Dermis blood vessel endothelial cell (primary cell): ENCODE data around the gene ZSCAN5A. TPM values are rescaled to one million over a fixed set of nuclear protein-coding genes. Genes with fewer than 3 reads are reported as not detected.
A peak's percentile ranks its signal among the peaks of the same experiment; 100 is the strongest.
"Not testable (repeated sequence)": the region's sequence is repeated elsewhere in the genome, so short reads cannot be mapped to it uniquely, and the experiment has no call there.

Source experiments
- DNase-seq: peaks from one replicate; pipeline ENCODE4 v3.0.0; 2010
- total RNA-seq: library from RNA; depleted of rRNA; stranded (reverse); fragments of >200 nt; gene quantifications from 2 replicates; pipeline ENCODE4 v1.2.3, GENCODE V29; 2014

ZSCAN5A gene, protein sequence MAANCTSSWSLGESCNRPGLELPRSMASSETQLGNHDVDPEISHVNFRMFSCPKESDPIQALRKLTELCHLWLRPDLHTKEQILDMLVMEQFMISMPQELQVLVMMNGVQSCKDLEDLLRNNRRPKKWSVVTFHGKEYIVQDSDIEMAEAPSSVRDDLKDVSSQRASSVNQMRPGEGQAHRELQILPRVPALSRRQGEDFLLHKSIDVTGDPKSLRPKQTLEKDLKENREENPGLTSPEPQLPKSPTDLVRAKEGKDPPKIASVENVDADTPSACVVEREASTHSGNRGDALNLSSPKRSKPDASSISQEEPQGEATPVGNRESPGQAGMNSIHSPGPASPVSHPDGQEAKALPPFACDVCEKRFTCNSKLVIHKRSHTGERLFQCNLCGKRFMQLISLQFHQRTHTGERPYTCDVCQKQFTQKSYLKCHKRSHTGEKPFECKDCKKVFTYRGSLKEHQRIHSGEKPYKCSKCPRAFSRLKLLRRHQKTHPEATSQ
- 5.4 and 7.5 TPM in 2 replicates for total RNA-seq

GRCh38 chr19:56314381-56315076 is at the start of gene ZSCAN5A:
ZSCAN5A (minus strand) TSS chr19:56314839; CDS start chr19:56225046, 89,793 bp downstream.
- peak; percentile 96 for DNase-seq

DNA sequence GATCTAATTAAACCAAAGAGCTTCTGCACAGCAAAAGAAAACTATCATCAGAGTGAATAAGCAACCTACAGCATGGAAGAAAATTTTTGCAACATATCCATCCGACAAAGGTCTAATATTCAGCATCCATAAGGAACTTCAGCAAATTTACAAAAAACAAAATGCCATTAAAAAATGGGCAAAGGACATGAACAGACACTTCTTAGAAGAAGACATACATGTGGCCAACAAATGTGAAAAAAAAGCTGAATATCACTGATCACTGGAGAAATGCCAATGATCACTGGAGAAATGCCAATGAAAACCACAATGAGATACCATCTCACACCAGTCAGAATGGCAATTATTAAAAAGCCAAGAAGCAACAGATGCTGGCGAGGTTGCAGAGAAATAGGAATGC is 46.2 kb upstream of the ZSCAN5A start:
- no peak for DNase-seq

GRCh38 chr19:56356944-56357343 is 42.3 kb upstream of the ZSCAN5A start:
- no peak for DNase-seq

DNA sequence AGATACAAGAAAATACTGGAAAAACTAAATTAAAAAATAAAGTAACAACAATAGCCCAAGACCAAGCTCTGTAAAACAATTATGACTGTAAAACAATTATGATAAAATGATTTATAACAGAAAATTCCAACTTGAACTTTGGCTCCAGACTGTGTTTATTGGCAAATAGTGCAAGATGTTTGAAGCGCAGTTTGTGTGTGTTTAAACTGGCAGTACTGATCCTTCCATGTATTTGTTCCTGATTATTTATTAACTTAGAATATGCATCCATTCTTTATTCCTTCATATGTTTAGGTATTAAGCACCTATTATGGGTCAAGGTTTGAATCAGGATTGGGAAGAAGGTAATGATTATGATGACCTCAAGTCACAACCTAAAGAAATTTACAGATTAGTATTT is 40.9 kb upstream of the ZSCAN5A start:
- no peak for DNase-seq

DNA sequence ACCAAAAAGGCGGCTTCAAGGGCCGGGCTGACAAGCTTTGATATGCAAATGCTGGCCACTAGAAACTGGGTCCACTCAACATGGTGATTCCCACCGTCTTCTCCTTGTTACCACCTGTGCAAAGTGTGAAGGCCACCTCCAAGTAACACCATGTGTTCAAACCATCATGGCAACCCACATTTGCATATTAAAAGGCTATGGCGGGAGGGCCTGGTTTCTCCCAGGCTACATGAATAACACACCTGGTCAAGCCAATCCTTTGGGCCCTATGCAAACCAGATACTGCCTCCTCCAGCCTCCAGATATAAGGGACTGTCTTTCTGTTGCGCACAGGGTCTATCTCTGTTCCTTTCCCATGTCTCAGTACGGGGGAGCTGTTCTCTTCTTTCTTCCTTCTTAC is 36.6 kb upstream of the ZSCAN5A start:
- no peak for DNase-seq

DNA sequence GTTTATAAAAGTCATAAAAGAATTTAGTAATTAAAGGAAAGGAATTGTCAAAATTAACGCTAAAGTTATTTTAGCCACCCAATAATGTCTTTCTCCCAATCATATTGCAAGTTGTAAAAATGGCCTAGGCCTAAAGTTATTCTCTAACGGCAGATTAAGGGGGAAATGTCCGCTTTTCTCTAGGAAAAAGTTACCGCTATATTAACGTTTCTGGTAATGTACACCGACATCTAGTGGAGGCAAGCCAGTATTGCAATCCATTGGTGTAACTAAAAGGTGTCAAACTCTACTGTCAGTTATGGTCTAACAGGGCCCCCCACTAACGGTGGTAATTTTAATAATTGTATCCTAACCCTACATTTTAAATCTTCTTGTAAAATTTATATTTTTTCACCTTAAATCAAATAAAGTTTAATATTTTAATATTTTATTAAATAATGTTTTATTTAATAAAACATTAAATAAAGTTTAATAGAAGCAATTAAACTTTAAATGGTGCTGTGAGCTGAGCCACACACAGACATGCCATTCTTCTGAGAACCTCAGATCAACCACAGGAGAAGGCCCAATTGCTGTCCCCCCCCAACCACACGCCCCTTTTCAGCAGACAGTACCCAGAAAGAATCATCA is 35.9 kb upstream of the ZSCAN5A start:
- peak; percentile 70 for DNase-seq

DNA sequence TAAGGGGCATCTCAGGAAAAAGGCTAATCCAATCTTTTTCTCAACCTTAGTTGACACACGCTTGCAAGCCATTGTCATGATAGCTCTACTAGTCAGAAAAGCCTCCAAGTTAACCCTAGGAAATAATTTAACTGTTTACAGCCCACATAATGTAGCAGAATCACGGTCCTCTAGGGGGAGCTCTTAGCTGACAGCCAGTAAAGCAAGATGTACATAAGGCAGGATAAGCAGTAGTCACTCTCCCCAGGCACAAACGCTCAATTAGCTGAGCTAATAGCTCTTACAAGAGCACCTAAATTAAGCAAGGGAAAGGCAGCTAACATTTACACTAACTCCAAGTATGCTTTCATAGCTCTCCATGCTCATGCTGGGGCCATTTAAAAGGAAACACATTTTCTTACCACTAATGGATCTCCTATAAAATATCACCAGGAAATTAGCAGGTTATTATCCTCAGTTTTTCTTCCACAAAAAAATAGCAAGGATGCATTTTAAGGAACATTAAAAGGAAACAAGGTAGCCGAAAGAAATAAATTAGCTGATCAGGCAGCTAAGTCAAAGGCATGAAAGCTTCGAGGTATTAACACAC is 33.7 kb upstream of the ZSCAN5A start:
- DNase-seq: peak; percentile 45

GRCh38 chr19:56347163-56347778 is 32.6 kb upstream of the ZSCAN5A start:
- no peak for DNase-seq

GRCh38 chr19:56341948-56342347 is 27.3 kb upstream of the ZSCAN5A start:
- no peak for DNase-seq

DNA sequence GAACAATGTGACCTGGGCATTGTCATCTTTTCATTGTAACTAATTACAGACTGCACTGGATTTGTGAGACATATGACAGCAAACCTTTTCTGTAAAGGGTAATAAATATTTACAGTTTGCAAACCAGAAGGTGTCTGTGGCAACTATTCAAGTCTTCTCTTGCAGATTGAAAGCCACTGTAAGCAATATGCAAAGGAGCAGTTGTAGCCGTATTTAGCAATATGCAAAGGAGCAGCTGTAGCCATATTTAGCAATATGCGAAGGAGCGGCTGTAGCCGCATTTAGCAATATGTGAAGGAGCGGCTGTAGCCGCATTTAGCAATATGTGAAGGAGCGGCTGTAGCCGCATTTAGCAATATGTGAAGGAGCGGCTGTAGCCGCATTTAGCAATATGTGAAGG is 24.4 kb upstream of the ZSCAN5A start:
- not testable (repeated sequence) for DNase-seq

DNA sequence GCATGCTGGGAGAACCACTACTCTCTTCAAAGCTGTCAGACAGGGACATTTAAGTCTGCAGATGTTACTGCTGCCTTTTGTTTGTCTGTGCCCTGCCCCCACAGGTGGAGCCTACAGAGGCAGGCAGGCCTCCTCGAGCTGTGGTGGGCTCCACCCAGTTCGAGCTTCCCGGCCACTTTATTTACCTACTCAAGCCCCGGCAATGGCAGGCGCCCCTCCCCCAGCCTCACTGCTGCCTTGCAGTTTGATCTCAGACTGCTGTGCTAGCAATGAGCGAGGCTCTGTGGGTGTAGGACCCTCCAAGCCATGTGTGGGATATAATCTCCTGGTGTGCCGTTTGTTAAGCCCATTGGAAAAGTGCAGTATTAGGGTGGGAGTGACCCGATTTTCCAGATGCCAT is 22.4 kb upstream of the ZSCAN5A start:
- not testable (repeated sequence) for DNase-seq

GRCh38 chr19:56335371-56335770 is 20.7 kb upstream of the ZSCAN5A start:
- DNase-seq: not testable (repeated sequence)

GRCh38 chr19:56333506-56333905 is 18.9 kb upstream of the ZSCAN5A start:
- DNase-seq: peak; percentile 83

DNA sequence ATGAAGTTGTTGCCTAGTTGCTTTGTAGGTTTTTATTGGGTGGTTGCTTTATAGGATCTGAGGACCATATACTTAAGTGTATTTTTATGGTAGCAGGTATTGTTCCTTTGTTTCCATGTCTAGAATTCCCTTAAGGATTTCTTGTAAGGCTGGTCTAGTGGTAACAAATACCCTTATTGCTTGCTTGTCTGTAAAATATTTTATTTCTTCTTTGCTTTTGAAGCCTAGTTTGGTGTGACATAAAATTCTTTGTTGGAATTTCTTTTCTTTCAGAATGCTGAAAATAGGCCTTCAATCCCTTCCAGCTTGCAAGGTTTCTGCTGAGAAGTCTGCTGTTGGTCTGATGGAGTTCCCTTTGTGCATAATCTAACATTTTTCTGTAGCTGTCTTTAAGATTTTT is 18.1 kb upstream of the ZSCAN5A start:
- no peak for DNase-seq

DNA sequence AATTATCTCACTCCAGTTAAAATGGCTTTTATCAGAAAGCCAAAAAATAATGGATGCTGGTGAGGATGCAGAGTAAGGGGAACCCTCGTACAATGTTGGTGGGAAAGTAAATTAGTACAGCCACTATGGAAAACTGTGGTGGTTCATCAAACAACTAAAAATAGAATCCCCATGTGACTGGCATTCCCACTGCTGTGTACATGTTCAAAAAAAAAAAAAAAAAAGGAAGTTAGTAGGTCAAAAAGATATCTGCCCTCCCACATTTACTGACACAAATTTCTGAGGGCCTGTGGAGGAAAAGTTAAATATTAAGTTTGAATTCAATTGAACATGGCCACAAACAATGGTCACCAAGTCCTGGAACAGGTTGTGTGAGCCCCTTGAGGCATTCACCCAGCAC is 9.8 kb upstream of the ZSCAN5A start:
- DNase-seq: no peak

- no peak for DNase-seq
Measured at GRCh38 chr19:56321989-56322440, 7.4 kb upstream of the ZSCAN5A start.

- DNase-seq: no peak
Measured at GRCh38 chr19:56321254-56321988, 6.8 kb upstream of the ZSCAN5A start.

- no peak for DNase-seq
Measured at GRCh38 chr19:56319991-56320390, 5.4 kb upstream of the ZSCAN5A start.

GRCh38 chr19:56317749-56318148 is 3.1 kb upstream of the ZSCAN5A start:
- DNase-seq: no peak

DNA sequence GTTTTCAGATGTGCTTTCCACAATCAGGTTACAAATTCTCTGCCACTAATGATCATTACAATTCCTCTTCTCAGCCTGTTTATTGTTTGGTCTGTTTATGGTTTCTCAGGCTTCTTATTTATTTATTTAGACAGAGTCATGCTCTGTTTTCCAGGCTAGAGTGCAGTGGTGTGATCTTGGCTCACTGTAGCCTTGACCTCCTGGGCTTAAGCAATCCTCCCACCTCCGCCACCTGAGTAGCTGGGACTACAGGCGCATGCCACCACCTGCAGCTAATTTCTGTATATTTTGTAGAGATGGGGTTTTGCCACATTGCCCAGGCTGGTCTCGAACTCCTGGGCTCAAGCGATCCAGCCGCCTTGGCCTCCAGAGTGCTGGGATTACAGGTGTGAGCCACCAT is 2.1 kb upstream of the ZSCAN5A start:
- no peak for DNase-seq

DNA sequence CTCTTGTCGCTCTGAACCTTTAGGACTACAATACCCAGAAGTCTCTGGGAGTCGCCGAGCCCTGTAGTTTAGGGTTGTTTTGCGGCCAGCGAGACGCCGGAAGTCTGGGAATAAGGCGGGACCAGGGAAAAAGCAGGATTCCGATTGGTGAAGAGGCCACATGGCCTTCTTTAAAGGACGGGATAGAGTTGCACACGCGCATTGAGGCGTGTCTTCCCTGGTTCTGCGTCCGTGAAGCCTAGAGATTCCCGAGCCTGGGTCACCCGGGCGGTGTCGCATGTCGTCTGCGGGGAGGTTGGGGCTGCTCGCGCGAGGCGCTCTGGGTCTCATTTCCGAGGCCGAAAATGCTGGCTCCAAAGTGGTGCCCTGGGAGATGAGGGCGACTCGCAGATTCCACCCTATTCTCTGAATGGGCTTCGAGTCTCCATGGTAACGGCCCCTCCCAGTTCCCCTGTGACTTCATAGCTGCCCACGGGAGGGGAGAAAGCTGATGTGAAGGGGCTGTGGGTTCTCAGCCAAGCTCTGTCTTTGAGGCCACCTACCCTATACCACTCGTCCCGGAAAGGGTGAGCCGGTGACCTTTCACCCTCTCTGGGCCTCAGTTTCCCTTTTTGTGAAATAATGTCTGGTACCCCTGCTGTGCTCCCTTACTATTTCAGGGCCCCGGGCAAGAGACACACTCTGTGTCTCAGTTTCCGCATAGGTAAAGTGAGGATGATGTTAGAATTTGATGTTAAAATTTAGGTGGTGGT is 614 bp upstream of the ZSCAN5A start:
- DNase-seq: peak; percentile 99
